Keratinocyte (primary cell): ENCODE results near the gene RTP3.
"Not testable (repeated sequence)": the region's sequence is repeated elsewhere in the genome, so short reads cannot be mapped to it uniquely, and the experiment has no call there.

Experiments
- EZH2 ChIP-seq: IDR thresholded peaks from one replicate; pipeline ENCODE4 v1.6.1; 2012; ENCODE audit warnings: inconsistent platforms, mild to moderate bottlenecking, low read length, moderate library complexity
- TF ChIP-seq, protein P1 (sequence below), 3 experiments: IDR thresholded peaks in 1 of 3; conservative IDR thresholded peaks in 1 of 3; optimal IDR thresholded peaks in 1 of 3; 2 replicates in 2 of 3; 3 replicates in 1 of 3; pipeline versions ENCODE3 to v1.5.1; 2011; ENCODE audit warnings: low read length in 3 of 3, mild to moderate bottlenecking in 3 of 3, moderate library complexity in 2 of 3, control low read depth in 1 of 3, inconsistent platforms in 1 of 3; ENCODE audit not compliant: insufficient read depth in 2 of 3; ENCODE audit errors: extremely low read depth in 1 of 3

DNA sequence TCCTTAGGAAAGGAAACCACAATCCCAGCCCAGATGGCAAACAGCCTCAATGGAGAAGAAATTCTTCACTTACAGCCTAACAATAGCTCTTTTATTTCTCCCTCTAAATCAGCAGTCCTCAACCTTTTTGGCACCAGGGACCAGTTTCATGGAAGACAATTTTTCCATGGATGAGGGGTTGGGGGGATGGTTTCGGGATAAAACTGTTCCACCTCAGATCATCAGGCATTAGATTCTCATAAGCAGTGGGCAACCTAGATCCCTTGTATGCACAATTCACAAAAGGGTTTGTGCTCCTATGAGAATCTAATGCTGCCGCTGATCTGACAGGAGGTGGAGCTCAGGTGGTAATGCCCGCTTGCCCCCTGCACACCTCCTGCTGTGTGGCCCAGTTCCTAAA is 50.8 kb downstream of the RTP3 start:
- TF ChIP-seq, protein P1, sequence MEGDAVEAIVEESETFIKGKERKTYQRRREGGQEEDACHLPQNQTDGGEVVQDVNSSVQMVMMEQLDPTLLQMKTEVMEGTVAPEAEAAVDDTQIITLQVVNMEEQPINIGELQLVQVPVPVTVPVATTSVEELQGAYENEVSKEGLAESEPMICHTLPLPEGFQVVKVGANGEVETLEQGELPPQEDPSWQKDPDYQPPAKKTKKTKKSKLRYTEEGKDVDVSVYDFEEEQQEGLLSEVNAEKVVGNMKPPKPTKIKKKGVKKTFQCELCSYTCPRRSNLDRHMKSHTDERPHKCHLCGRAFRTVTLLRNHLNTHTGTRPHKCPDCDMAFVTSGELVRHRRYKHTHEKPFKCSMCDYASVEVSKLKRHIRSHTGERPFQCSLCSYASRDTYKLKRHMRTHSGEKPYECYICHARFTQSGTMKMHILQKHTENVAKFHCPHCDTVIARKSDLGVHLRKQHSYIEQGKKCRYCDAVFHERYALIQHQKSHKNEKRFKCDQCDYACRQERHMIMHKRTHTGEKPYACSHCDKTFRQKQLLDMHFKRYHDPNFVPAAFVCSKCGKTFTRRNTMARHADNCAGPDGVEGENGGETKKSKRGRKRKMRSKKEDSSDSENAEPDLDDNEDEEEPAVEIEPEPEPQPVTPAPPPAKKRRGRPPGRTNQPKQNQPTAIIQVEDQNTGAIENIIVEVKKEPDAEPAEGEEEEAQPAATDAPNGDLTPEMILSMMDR (optimal IDR thresholded peaks at IDR 0.05 in 1 of 3, IDR thresholded peaks at IDR 0.05 in 1 of 3, conservative IDR thresholded peaks at IDR 0.05 in 1 of 3; ENCODE audit: extremely low read depth in 1 of 3, insufficient read depth in 2 of 3, low read length in 3 of 3) = not testable (repeated sequence)
- not testable (repeated sequence) for TF ChIP-seq EZH2
